ENCODE results near the gene KIF4B.
"Not testable (repeated sequence)": the region's sequence is repeated elsewhere in the genome, so short reads cannot be mapped to it uniquely, and the experiment has no call there.

KIF4B gene

GRCh38 chr5:154977409-154977808 lies 36.1 kb upstream of the KIF4B start:
- WGBS, 2 experiments (ENCODE audit: insufficient coverage in 2 of 2) = no CpG with 5 or more reads among the region's 1 CpG
- H3K9me3 ChIP-seq (ENCODE audit: control insufficient read depth, low read length) = peaks cover 5% of the 10 kb centered on the region
- no peaks in the 10 kb centered on the region for H3K4me1 ChIP-seq (ENCODE audit: control insufficient read depth, insufficient read depth, low read length, poor library complexity, severe bottlenecking)
- no peak overlapping the region for H3K4me3 ChIP-seq (ENCODE audit: extremely low read depth, insufficient read depth, low read length, poor library complexity, severe bottlenecking)
- H3K27ac ChIP-seq (ENCODE audit: low read depth, low read length, severe bottlenecking) = no peak overlapping the region
- H3K36me3 ChIP-seq (ENCODE audit: control insufficient read depth, insufficient read depth, low read length) = peaks cover 7% of the 10 kb centered on the region

- not testable (repeated sequence) for H3K36me3 ChIP-seq (ENCODE audit: control insufficient read depth, insufficient read depth, low read length); H3K4me3 ChIP-seq (ENCODE audit: extremely low read depth, insufficient read depth, low read length, poor library complexity, severe bottlenecking); H3K9me3 ChIP-seq (ENCODE audit: control insufficient read depth, low read length); H3K27ac ChIP-seq (ENCODE audit: low read depth, low read length, severe bottlenecking); H3K4me1 ChIP-seq (ENCODE audit: control insufficient read depth, insufficient read depth, low read length, poor library complexity, severe bottlenecking)
- no CpG with 5 or more reads among the region's 2 CpGs for WGBS, 2 experiments (ENCODE audit: insufficient coverage in 2 of 2)
These were observed 35.3 kb upstream of the KIF4B start for GRCh38 chr5:154978294-154978693.

DNA sequence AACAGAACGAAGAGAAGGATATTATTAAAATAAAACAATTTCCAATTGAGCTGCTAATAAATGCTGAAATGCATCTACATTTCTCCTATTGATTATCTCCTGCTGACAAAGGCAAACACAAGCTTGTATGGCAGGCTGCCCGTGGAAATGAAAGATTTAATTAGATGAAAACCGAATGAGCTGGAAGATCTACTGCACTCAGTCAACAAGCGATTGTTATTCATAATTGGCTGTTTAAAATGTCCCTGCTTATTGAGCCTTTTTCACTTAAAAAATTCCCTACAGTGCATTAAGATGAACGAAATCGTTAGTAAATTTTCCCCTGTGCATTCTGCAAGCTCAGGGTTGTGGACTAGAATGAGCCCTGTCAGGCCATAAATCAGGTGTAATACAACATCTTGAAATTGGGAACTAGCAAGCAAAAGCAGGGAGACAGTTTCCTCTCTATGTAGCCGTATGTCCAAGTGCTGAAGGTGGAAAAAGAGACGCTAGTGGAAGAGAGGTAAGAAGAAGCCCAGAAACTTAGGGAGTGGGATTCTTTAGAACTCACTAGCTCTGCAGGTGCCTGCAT lies 28.5 kb upstream of the KIF4B start:
- Histone ChIP-seq H3K9me3 (ENCODE audit: control insufficient read depth, low read length) (peaks cover 5% of the 10 kb centered on the region), H3K36me3 (ENCODE audit: control insufficient read depth, insufficient read depth, low read length) (no peaks in the 10 kb centered on the region), H3K27ac (ENCODE audit: low read depth, low read length, severe bottlenecking) (no peak overlapping the region), H3K4me3 (ENCODE audit: extremely low read depth, insufficient read depth, low read length, poor library complexity, severe bottlenecking) (no peak overlapping the region), H3K4me1 (ENCODE audit: control insufficient read depth, insufficient read depth, low read length, poor library complexity, severe bottlenecking) (no peaks in the 10 kb centered on the region)
- WGBS, 2 experiments (ENCODE audit: insufficient coverage in 2 of 2) = 93 to 94% methylated on average over 5 to 7 of the region's 8 CpGs

DNA sequence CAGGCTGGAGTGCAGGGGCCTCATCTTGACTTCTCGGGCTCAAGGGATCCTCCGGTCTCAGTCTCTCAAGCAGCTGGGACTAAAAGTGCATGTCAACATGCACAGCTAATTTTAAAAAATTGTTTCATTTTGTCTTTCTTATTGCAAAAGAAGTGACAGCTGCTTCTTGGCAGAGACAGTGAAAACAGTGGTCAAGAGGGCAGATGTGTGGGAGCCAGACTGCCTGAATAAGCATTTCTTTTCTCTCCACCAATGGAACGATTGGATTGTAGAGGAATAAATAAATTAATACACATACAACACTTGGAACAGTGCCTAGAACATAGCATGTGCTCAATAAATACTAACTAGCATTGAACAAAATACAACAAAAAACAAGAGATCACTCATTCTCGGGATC lies 27.4 kb upstream of the KIF4B start:
- Histone ChIP-seq H3K9me3 (ENCODE audit: control insufficient read depth, low read length) (peaks cover 5% of the 10 kb centered on the region), H3K4me3 (ENCODE audit: extremely low read depth, insufficient read depth, low read length, poor library complexity, severe bottlenecking) (no peak overlapping the region), H3K27ac (ENCODE audit: low read depth, low read length, severe bottlenecking) (no peak overlapping the region), H3K36me3 (ENCODE audit: control insufficient read depth, insufficient read depth, low read length) (no peaks in the 10 kb centered on the region), H3K4me1 (ENCODE audit: control insufficient read depth, insufficient read depth, low read length, poor library complexity, severe bottlenecking) (no peaks in the 10 kb centered on the region)
- WGBS, 2 experiments (ENCODE audit: insufficient coverage in 2 of 2) = 100% methylated on average over 2 of the region's 4 CpGs

- Histone ChIP-seq H3K27ac (ENCODE audit: low read depth, low read length, severe bottlenecking) (no peak overlapping the region), H3K9me3 (ENCODE audit: control insufficient read depth, low read length) (no peaks in the 10 kb centered on the region), H3K36me3 (ENCODE audit: control insufficient read depth, insufficient read depth, low read length) (no peaks in the 10 kb centered on the region), H3K4me3 (ENCODE audit: extremely low read depth, insufficient read depth, low read length, poor library complexity, severe bottlenecking) (no peak overlapping the region), H3K4me1 (ENCODE audit: control insufficient read depth, insufficient read depth, low read length, poor library complexity, severe bottlenecking) (no peaks in the 10 kb centered on the region)
- WGBS, 2 experiments (ENCODE audit: insufficient coverage in 2 of 2) = 80 to 100% methylated on average over 1 of the region's 2 CpGs
These were observed 23.9 kb upstream of the KIF4B start for GRCh38 chr5:154989626-154990025.

DNA sequence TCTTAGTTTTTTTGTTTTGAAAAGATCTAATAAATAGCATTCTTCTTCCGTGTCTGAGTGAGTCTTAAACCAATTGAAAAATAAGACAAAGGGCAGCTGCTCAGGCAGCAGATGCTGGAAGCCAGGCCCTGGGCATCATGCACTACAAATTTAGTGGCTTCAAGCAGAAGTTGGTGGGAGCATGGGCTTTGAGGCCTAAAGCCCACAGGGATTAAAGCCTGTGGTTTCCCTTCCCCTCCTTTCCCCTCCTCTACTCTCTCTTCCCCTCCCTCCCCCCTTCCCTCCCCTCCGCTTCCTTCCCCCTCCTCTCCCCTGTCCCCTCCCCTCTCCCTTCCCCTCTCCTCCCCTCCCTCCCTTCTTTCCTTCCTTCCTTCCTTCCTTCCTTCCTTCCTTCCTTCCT lies 20.1 kb upstream of the KIF4B start:
- 100% methylated on average over 1 of the region's 2 CpGs; no CpG with 5 or more reads in 1 of the 2 experiments for WGBS, 2 experiments (ENCODE audit: insufficient coverage in 2 of 2)
- Histone ChIP-seq H3K36me3 (ENCODE audit: control insufficient read depth, insufficient read depth, low read length) (no peaks in the 10 kb centered on the region), H3K4me3 (ENCODE audit: extremely low read depth, insufficient read depth, low read length, poor library complexity, severe bottlenecking) (no peak overlapping the region), H3K9me3 (ENCODE audit: control insufficient read depth, low read length) (no peaks in the 10 kb centered on the region), H3K4me1 (ENCODE audit: control insufficient read depth, insufficient read depth, low read length, poor library complexity, severe bottlenecking) (no peaks in the 10 kb centered on the region), H3K27ac (ENCODE audit: low read depth, low read length, severe bottlenecking) (no peak overlapping the region)

DNA sequence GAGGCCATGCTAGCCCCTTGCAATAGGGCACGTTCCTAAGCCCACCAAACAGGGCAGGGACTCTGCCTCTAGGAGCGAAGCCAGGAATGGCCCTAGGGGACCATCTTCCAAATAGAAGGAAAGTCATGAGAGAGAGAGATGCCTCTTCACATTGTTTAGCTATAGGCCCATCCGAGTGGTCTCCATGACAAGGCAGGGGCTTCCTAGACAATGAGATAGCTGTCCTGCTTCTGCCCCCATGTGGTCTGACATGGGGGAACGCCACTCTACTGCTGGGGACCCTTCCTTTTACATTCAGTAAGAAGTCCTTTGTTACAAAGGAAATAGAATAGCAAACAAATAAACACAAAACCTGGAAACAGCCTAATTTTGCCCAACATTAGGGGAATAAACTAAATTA lies 17.9 kb upstream of the KIF4B start:
- Histone ChIP-seq H3K36me3 (ENCODE audit: control insufficient read depth, insufficient read depth, low read length) (no peaks in the 10 kb centered on the region), H3K4me3 (ENCODE audit: extremely low read depth, insufficient read depth, low read length, poor library complexity, severe bottlenecking) (no peak overlapping the region), H3K9me3 (ENCODE audit: control insufficient read depth, low read length) (no peaks in the 10 kb centered on the region), H3K4me1 (ENCODE audit: control insufficient read depth, insufficient read depth, low read length, poor library complexity, severe bottlenecking) (no peaks in the 10 kb centered on the region), H3K27ac (ENCODE audit: low read depth, low read length, severe bottlenecking) (no peak overlapping the region)
- 75 to 78% methylated on average over 3 of the region's 4 CpGs for WGBS, 2 experiments (ENCODE audit: insufficient coverage in 2 of 2)

DNA sequence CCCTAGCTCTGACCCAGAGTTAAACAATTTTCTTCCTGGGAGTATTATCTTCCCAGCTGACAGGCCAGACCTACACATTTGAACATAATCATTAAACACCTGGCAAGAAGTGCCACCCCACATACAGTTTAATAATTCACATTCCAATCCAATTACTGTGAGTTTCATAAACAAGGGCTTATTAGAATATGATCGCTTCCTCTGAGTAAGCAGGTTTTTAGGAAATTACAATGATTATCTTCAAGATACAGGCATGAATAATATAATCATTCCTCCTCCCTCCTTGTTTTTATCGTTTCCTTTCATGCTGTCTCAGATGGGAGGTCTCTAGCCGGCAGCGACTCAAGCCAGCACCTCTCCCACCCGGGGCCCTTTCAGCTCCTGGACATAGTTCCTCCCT lies 15.8 kb upstream of the KIF4B start:
- Histone ChIP-seq H3K4me3 (ENCODE audit: extremely low read depth, insufficient read depth, low read length, poor library complexity, severe bottlenecking) (no peak overlapping the region), H3K36me3 (ENCODE audit: control insufficient read depth, insufficient read depth, low read length) (no peaks in the 10 kb centered on the region), H3K9me3 (ENCODE audit: control insufficient read depth, low read length) (no peaks in the 10 kb centered on the region), H3K27ac (ENCODE audit: low read depth, low read length, severe bottlenecking) (no peak overlapping the region), H3K4me1 (ENCODE audit: control insufficient read depth, insufficient read depth, low read length, poor library complexity, severe bottlenecking) (no peaks in the 10 kb centered on the region)
- 89 to 100% methylated on average over 1 to 3 of the region's 5 CpGs for WGBS, 2 experiments (ENCODE audit: insufficient coverage in 2 of 2)

DNA sequence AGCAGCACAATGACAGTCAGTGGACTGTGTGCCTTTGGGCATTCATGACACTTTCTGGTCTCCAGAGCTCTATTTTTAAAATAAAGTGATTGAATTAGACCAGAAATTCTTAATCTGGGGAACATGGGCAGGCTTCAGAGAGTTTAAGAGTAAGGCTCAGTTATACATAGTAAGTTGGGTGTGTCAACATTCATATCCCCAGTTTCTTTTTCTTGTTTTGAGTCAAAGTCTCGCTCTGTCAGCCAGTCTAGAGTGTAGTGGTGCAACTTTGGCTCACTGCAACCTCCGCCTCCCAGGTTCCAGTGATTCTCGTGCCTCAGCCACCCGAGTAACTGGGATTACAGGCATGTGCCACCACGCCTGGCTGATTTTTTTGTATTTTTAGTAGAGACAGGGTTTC lies 13.7 kb upstream of the KIF4B start:
- Histone ChIP-seq H3K9me3 (ENCODE audit: control insufficient read depth, low read length) (no peaks in the 10 kb centered on the region), H3K27ac (ENCODE audit: low read depth, low read length, severe bottlenecking) (no peak overlapping the region), H3K36me3 (ENCODE audit: control insufficient read depth, insufficient read depth, low read length) (no peaks in the 10 kb centered on the region), H3K4me3 (ENCODE audit: extremely low read depth, insufficient read depth, low read length, poor library complexity, severe bottlenecking) (no peak overlapping the region), H3K4me1 (ENCODE audit: control insufficient read depth, insufficient read depth, low read length, poor library complexity, severe bottlenecking) (no peaks in the 10 kb centered on the region)
- WGBS, 2 experiments (ENCODE audit: insufficient coverage in 2 of 2) = 71 to 86% methylated on average over 4 to 5 of the region's 5 CpGs

DNA sequence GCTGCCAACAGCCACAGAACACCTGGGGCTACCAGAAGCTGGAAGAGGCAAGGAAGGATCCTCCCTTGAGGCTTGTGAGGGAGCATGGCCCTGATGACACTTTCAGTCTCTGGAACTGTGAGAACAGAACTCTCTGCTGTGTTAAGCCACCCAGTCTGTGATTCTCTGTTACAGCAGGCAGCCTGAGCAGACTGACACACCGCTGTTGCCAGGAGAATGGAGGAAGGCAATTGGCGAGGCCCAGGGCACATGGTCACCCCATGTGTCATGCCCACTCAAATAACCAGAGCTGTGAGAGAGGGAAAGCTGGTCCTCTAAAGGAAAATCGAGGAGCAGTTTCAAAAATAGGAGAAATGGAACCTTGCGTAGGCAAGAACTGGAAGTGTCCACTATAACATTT lies 12.0 kb upstream of the KIF4B start:
- H3K9me3 ChIP-seq (ENCODE audit: control insufficient read depth, low read length) = no peaks in the 10 kb centered on the region
- H3K27ac ChIP-seq (ENCODE audit: low read depth, low read length, severe bottlenecking) = no peak overlapping the region
- H3K36me3 ChIP-seq (ENCODE audit: control insufficient read depth, insufficient read depth, low read length) = no peaks in the 10 kb centered on the region
- WGBS, 2 experiments (ENCODE audit: insufficient coverage in 2 of 2) = 79 to 100% methylated on average over 4 of the region's 4 CpGs
- no peak overlapping the region for H3K4me3 ChIP-seq (ENCODE audit: extremely low read depth, insufficient read depth, low read length, poor library complexity, severe bottlenecking)
- no peaks in the 10 kb centered on the region for H3K4me1 ChIP-seq (ENCODE audit: control insufficient read depth, insufficient read depth, low read length, poor library complexity, severe bottlenecking)

DNA sequence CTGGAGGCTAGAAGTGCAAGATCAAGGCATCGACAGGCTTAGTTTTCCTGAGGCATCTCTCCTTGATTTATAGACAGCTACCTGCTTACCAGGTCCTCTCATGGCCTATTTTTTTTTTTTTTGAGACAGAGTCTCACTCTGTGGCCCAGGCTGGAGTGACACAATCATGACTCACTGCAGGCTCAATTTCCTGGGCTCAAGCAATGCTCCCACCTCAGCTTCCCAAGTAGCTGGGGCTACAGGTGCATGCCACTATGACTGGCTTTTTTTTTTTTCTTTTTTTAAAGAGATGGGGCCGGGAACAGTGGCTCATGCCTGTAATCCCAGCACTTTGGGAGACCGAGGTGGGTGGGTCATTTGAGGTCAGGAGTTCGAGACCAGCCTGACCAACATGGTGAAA lies 10.8 kb upstream of the KIF4B start:
- WGBS, 2 experiments (ENCODE audit: insufficient coverage in 2 of 2) = 77 to 100% methylated on average over 1 to 3 of the region's 4 CpGs

More for the DNA sequence above, 10.8 kb upstream of the KIF4B start:
- not testable (repeated sequence) for H3K36me3 ChIP-seq (ENCODE audit: control insufficient read depth, insufficient read depth, low read length); H3K4me1 ChIP-seq (ENCODE audit: control insufficient read depth, insufficient read depth, low read length, poor library complexity, severe bottlenecking); H3K4me3 ChIP-seq (ENCODE audit: extremely low read depth, insufficient read depth, low read length, poor library complexity, severe bottlenecking); H3K27ac ChIP-seq (ENCODE audit: low read depth, low read length, severe bottlenecking); H3K9me3 ChIP-seq (ENCODE audit: control insufficient read depth, low read length)

Data from mesodermal cell (in vitro differentiated cells).